ENCODE results near the gene RPL9. TPM values are rescaled to one million over a fixed set of nuclear protein-coding genes. Genes with fewer than 3 reads are reported as not detected.

Gene RPL9
- total RNA-seq, 4 donors from 2014 or later = 1,970 to 4,157 (median 3,139) TPM

DNA sequence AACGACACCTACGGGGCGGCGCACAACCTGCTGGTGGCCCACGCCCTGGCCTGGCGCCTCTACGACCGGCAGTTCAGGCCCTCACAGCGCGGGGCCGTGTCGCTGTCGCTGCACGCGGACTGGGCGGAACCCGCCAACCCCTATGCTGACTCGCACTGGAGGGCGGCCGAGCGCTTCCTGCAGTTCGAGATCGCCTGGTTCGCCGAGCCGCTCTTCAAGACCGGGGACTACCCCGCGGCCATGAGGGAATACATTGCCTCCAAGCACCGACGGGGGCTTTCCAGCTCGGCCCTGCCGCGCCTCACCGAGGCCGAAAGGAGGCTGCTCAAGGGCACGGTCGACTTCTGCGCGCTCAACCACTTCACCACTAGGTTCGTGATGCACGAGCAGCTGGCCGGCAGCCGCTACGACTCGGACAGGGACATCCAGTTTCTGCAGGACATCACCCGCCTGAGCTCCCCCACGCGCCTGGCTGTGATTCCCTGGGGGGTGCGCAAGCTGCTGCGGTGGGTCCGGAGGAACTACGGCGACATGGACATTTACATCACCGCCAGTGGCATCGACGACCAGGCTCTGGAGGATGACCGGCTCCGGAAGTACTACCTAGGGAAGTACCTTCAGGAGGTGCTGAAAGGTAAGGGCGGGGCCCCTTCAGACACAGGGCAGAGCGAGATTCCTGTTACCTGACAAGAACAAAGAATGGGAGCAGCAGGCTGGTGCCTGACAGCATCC, 11.7 kb downstream of the RPL9 start:
- Histone ChIP-seq H3K36me3 (peaks cover 16% of the 10 kb centered on the region), H3K27ac (peak overlapping the region; percentile 77)
- WGBS = 9% methylated on average over 35 of the region's 61 CpGs

DNA sequence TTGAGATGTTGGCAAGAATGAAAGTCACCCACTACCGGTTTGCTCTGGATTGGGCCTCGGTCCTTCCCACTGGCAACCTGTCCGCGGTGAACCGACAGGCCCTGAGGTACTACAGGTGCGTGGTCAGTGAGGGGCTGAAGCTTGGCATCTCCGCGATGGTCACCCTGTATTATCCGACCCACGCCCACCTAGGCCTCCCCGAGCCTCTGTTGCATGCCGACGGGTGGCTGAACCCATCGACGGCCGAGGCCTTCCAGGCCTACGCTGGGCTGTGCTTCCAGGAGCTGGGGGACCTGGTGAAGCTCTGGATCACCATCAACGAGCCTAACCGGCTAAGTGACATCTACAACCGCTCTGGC, 12.3 kb downstream of the RPL9 start:
- Histone ChIP-seq H3K27me3 (no peaks in the 10 kb centered on the region), H3K27ac (no peak overlapping the region), H3K36me3 (peaks cover 10% of the 10 kb centered on the region), H3K4me1 (peaks cover 20% of the 10 kb centered on the region), H3K4me3 (peak overlapping the region; percentile 58), H3K9me3 (no peaks in the 10 kb centered on the region)
- WGBS = 85% methylated on average over 15 of the region's 20 CpGs
- TF ChIP-seq, protein P1, sequence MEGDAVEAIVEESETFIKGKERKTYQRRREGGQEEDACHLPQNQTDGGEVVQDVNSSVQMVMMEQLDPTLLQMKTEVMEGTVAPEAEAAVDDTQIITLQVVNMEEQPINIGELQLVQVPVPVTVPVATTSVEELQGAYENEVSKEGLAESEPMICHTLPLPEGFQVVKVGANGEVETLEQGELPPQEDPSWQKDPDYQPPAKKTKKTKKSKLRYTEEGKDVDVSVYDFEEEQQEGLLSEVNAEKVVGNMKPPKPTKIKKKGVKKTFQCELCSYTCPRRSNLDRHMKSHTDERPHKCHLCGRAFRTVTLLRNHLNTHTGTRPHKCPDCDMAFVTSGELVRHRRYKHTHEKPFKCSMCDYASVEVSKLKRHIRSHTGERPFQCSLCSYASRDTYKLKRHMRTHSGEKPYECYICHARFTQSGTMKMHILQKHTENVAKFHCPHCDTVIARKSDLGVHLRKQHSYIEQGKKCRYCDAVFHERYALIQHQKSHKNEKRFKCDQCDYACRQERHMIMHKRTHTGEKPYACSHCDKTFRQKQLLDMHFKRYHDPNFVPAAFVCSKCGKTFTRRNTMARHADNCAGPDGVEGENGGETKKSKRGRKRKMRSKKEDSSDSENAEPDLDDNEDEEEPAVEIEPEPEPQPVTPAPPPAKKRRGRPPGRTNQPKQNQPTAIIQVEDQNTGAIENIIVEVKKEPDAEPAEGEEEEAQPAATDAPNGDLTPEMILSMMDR (IDR thresholded peaks at IDR 0.05) = no peak
- TF ChIP-seq POLR2A (IDR thresholded peaks at IDR 0.05) (no peak), POLR2AphosphoS5 (IDR thresholded peaks at IDR 0.05) (no peak), EP300 (IDR thresholded peaks at IDR 0.05) (no peak)
- DNase-seq (ENCODE audit: low spot score in 2 of 2) = no peak

More for the DNA sequence above, 11.7 kb downstream of the RPL9 start:
- Histone ChIP-seq H3K4me1 (peaks cover 20% of the 10 kb centered on the region), H3K9me3 (no peaks in the 10 kb centered on the region), H3K27me3 (no peaks in the 10 kb centered on the region), H3K4me3 (peak overlapping the region; percentile 58)
- peak; percentile 75 to 86 for DNase-seq (ENCODE audit: low spot score in 2 of 2)
- TF ChIP-seq, protein P1 (IDR thresholded peaks at IDR 0.05) = peak in 1 of 2 donors; percentile 12
- TF ChIP-seq POLR2AphosphoS5 (IDR thresholded peaks at IDR 0.05) = no peak

DNA sequence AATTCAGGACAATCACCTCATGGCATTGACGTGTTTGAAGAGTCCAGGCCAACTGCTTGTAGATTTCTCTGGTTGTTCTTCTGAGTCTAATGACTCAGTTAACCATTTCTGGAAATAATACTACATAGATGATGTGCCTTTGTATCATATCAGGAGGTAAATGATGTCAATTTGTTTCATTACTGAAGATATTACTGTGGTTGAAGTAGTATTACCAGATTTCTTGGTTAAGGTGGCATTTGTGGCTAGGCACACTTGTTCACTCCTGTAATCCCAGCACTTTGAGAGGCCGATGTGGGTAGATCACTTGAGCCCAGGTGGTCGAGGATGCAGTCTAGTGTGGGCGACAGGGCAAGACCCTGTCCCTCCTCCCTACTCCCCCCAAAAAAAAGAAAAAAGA, 15.7 kb downstream of the RPL9 start:
- TF ChIP-seq EP300 (IDR thresholded peaks at IDR 0.05) (no peak), POLR2A (IDR thresholded peaks at IDR 0.05) (no peak), POLR2AphosphoS5 (IDR thresholded peaks at IDR 0.05) (no peak)
- TF ChIP-seq, protein P1 (IDR thresholded peaks at IDR 0.05) = no peak
- H3K27ac ChIP-seq = no peak overlapping the region
- no peak for DNase-seq (ENCODE audit: low spot score in 2 of 2)
- WGBS = 80% methylated on average over 4 of the region's 4 CpGs
- H3K27me3 ChIP-seq = no peaks in the 10 kb centered on the region
- H3K4me3 ChIP-seq = no peak overlapping the region
- peaks cover 20% of the 10 kb centered on the region for H3K4me1 ChIP-seq
- H3K9me3 ChIP-seq = no peaks in the 10 kb centered on the region
- H3K36me3 ChIP-seq = no peaks in the 10 kb centered on the region

DNA sequence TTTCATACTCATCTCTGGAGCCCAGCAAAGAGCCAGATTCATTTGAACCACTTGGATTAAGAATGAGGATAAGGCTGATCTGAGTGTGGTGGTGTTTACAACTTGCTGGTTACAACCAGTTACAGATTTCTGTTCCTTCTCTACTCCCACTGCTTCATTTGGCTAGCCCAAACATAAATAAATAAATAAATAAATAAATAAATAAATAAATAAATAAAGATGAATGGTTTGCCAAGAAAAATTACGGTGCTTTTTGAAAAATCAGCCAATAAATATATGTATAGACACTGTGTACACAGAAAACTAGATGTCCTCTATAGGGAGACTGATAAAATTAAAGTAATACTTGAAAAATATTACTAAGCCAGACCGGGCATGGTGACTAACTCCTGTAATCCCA, 17.1 kb downstream of the RPL9 start:
- no peaks in the 10 kb centered on the region for H3K27me3 ChIP-seq
- H3K36me3 ChIP-seq = no peaks in the 10 kb centered on the region
- TF ChIP-seq POLR2A (IDR thresholded peaks at IDR 0.05) (no peak), EP300 (IDR thresholded peaks at IDR 0.05) (no peak)
- TF ChIP-seq, protein P1 (IDR thresholded peaks at IDR 0.05) = no peak
- no peak overlapping the region for H3K4me3 ChIP-seq
- WGBS = 87% methylated on average over 2 of the region's 2 CpGs
- H3K27ac ChIP-seq = no peak overlapping the region
- peaks cover 8% of the 10 kb centered on the region for H3K4me1 ChIP-seq
- no peaks in the 10 kb centered on the region for H3K9me3 ChIP-seq
- no peak for DNase-seq (ENCODE audit: low spot score in 2 of 2)

DNA sequence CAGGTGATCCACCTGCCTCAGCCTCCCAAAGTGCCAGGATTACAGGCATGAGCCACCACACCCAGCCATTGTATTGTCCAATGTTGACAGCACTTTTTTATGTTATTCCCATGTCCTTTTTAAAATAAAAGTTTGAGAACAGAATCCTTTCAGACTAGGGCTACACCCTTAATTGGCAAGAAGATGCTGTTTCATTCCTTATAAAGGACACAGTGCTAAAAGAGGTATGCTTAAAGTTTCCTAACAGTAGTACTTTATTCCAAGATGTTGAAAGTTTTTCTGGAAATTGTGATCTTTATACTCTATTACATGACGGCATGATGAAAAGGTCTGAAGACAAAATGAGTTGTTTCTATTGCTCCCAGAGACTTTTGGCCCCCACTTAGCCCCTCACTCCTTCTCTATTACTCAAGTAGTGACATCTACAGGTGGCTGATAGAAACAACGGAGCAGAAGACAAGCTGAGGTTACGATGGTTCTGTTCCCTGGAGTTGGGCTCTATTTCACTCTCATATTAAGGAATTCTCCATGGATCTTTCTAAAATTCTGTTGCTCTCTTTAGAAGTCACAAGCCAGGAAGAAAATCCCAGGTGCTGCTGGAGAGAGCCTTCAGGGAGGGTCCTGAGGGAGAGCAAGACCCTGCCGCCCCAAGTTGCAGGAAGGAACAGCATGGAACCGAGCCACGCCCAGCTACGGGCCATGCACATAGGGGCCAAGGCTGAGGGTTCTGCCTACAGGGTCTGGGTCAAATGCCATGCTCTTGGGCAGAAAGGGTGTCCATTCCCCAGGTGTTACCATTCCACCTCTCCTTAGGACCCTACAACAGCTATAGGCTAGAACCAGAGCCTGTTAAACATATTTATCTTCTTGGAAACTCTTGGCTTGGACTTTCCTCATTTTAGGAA, 22.8 kb downstream of the RPL9 start:
- no peaks in the 10 kb centered on the region for H3K27me3 ChIP-seq
- TF ChIP-seq, protein P1 (IDR thresholded peaks at IDR 0.05) = no peak
- TF ChIP-seq EP300 (IDR thresholded peaks at IDR 0.05) (no peak), POLR2A (IDR thresholded peaks at IDR 0.05) (no peak), POLR2AphosphoS5 (IDR thresholded peaks at IDR 0.05) (no peak)
- no peak overlapping the region for H3K27ac ChIP-seq
- no peaks in the 10 kb centered on the region for H3K36me3 ChIP-seq
- 51% methylated on average over 7 of the region's 7 CpGs for WGBS
- H3K4me1 ChIP-seq = no peaks in the 10 kb centered on the region
- no peak for DNase-seq (ENCODE audit: low spot score in 2 of 2)
- H3K9me3 ChIP-seq = no peaks in the 10 kb centered on the region
- H3K4me3 ChIP-seq = no peak overlapping the region

Measured in suprapubic skin (tissue), 4 donors.